ENCODE results near the gene CITED1. TPM values are rescaled to one million over a fixed set of nuclear protein-coding genes. Genes with fewer than 3 reads are reported as not detected.
A peak's percentile ranks its signal among the peaks of the same experiment; 100 is the strongest.
"Not testable (repeated sequence)": the region's sequence is repeated elsewhere in the genome, so short reads cannot be mapped to it uniquely, and the experiment has no call there.

CITED1 gene
- not detected for total RNA-seq

GRCh38 chrX:72305286-72306084 lies at the start of gene CITED1:
TSS of gene CITED1 (minus strand) at chrX:72305914. CDS start at chrX:72302869, 3,045 bp downstream.
- Mint-ChIP-seq H3K4me3 (peak within 1 kb of the TSS; percentile 77), H3K9me3 (no peaks in the 10 kb centered on the region), H3K27ac (no peak within 1 kb of the TSS), H3K4me1 (no peaks in the 10 kb centered on the region), H3K27me3 (peaks cover 37% of the 10 kb centered on the region), H3K36me3 (ENCODE audit: low read depth) (no peaks in the 10 kb centered on the region)
- ATAC-seq (replicated peaks), result peak; percentile 32

- no peaks in the 10 kb centered on the region for H3K27me3 Mint-ChIP-seq
- peaks cover 21% of the 10 kb centered on the region for H3K4me1 Mint-ChIP-seq
- H3K4me3 Mint-ChIP-seq, result no peak overlapping the region
- no peak overlapping the region for H3K27ac Mint-ChIP-seq
- no peak for ATAC-seq (replicated peaks)
- H3K36me3 Mint-ChIP-seq (ENCODE audit: low read depth), result peaks cover 30% of the 10 kb centered on the region
- no peaks in the 10 kb centered on the region for H3K9me3 Mint-ChIP-seq
Measured at GRCh38 chrX:72352786-72353185, 47.1 kb upstream of the CITED1 start.

- Mint-ChIP-seq H3K27me3 (no peaks in the 10 kb centered on the region), H3K4me3 (no peak overlapping the region), H3K9me3 (no peaks in the 10 kb centered on the region), H3K4me1 (peaks cover 21% of the 10 kb centered on the region), H3K36me3 (ENCODE audit: low read depth) (peaks cover 30% of the 10 kb centered on the region), H3K27ac (no peak overlapping the region)
- ATAC-seq (replicated peaks), result no peak
Measured at GRCh38 chrX:72351606-72352334, 46.1 kb upstream of the CITED1 start.

GRCh38 chrX:72349190-72349589 lies 43.5 kb upstream of the CITED1 start:
- peak overlapping the region; percentile 97 for H3K27ac Mint-ChIP-seq
- peaks cover 17% of the 10 kb centered on the region for H3K4me1 Mint-ChIP-seq
- no peaks in the 10 kb centered on the region for H3K9me3 Mint-ChIP-seq
- H3K27me3 Mint-ChIP-seq, result no peaks in the 10 kb centered on the region
- H3K36me3 Mint-ChIP-seq (ENCODE audit: low read depth), result peaks cover 30% of the 10 kb centered on the region
- peak; percentile 79 for ATAC-seq (replicated peaks)
- peak overlapping the region; percentile 81 for H3K4me3 Mint-ChIP-seq

- peak overlapping the region; percentile 81 for H3K4me3 Mint-ChIP-seq
- H3K36me3 Mint-ChIP-seq (ENCODE audit: low read depth), result peaks cover 30% of the 10 kb centered on the region
- H3K27me3 Mint-ChIP-seq, result no peaks in the 10 kb centered on the region
- peak overlapping the region; percentile 97 for H3K27ac Mint-ChIP-seq
- H3K9me3 Mint-ChIP-seq, result no peaks in the 10 kb centered on the region
- ATAC-seq (replicated peaks), result peak; percentile 95
- peaks cover 17% of the 10 kb centered on the region for H3K4me1 Mint-ChIP-seq
Measured at GRCh38 chrX:72348247-72348979, 42.7 kb upstream of the CITED1 start.

- Mint-ChIP-seq H3K27ac (no peak overlapping the region), H3K4me1 (peaks cover 17% of the 10 kb centered on the region), H3K4me3 (no peak overlapping the region), H3K27me3 (no peaks in the 10 kb centered on the region), H3K9me3 (no peaks in the 10 kb centered on the region), H3K36me3 (ENCODE audit: low read depth) (peaks cover 30% of the 10 kb centered on the region)
- ATAC-seq (replicated peaks), result no peak
Measured at GRCh38 chrX:72347366-72347765, 41.7 kb upstream of the CITED1 start.

GRCh38 chrX:72346302-72346949 lies 40.7 kb upstream of the CITED1 start:
- H3K4me1 Mint-ChIP-seq, result peaks cover 17% of the 10 kb centered on the region
- H3K9me3 Mint-ChIP-seq, result no peaks in the 10 kb centered on the region
- ATAC-seq (replicated peaks), result no peak
- no peaks in the 10 kb centered on the region for H3K27me3 Mint-ChIP-seq
- no peak overlapping the region for H3K27ac Mint-ChIP-seq
- H3K36me3 Mint-ChIP-seq (ENCODE audit: low read depth), result peaks cover 23% of the 10 kb centered on the region
- no peak overlapping the region for H3K4me3 Mint-ChIP-seq

GRCh38 chrX:72340626-72341025 lies 34.9 kb upstream of the CITED1 start:
- Mint-ChIP-seq H3K9me3 (no peaks in the 10 kb centered on the region), H3K4me1 (no peaks in the 10 kb centered on the region), H3K27ac (no peak overlapping the region), H3K27me3 (no peaks in the 10 kb centered on the region), H3K4me3 (no peak overlapping the region), H3K36me3 (ENCODE audit: low read depth) (peaks cover 7% of the 10 kb centered on the region)
- no peak for ATAC-seq (replicated peaks)

- Mint-ChIP-seq H3K4me1 (no peaks in the 10 kb centered on the region), H3K27me3 (no peaks in the 10 kb centered on the region), H3K27ac (no peak overlapping the region), H3K4me3 (no peak overlapping the region), H3K36me3 (ENCODE audit: low read depth) (peaks cover 7% of the 10 kb centered on the region), H3K9me3 (no peaks in the 10 kb centered on the region)
- ATAC-seq (replicated peaks), result no peak
Measured at GRCh38 chrX:72340041-72340440, 34.3 kb upstream of the CITED1 start.

GRCh38 chrX:72330131-72330530 lies 24.4 kb upstream of the CITED1 start:
- H3K27ac Mint-ChIP-seq, result no peak overlapping the region
- peaks cover 4% of the 10 kb centered on the region for H3K36me3 Mint-ChIP-seq (ENCODE audit: low read depth)
- H3K4me3 Mint-ChIP-seq, result no peak overlapping the region
- no peaks in the 10 kb centered on the region for H3K4me1 Mint-ChIP-seq
- H3K27me3 Mint-ChIP-seq, result no peaks in the 10 kb centered on the region
- ATAC-seq (replicated peaks), result no peak
- H3K9me3 Mint-ChIP-seq, result no peaks in the 10 kb centered on the region

GRCh38 chrX:72326605-72327300 lies 21.0 kb upstream of the CITED1 start:
- no peak overlapping the region for H3K27ac Mint-ChIP-seq
- no peaks in the 10 kb centered on the region for H3K4me1 Mint-ChIP-seq
- no peaks in the 10 kb centered on the region for H3K27me3 Mint-ChIP-seq
- H3K9me3 Mint-ChIP-seq, result no peaks in the 10 kb centered on the region
- no peak overlapping the region for H3K4me3 Mint-ChIP-seq
- peaks cover 4% of the 10 kb centered on the region for H3K36me3 Mint-ChIP-seq (ENCODE audit: low read depth)
- ATAC-seq (replicated peaks), result no peak

- H3K9me3 Mint-ChIP-seq; H3K36me3 Mint-ChIP-seq (ENCODE audit: low read depth); H3K4me1 Mint-ChIP-seq; H3K27me3 Mint-ChIP-seq; ATAC-seq (replicated peaks); H3K27ac Mint-ChIP-seq; H3K4me3 Mint-ChIP-seq: not testable (repeated sequence)
Measured at GRCh38 chrX:72319651-72320050, 13.9 kb upstream of the CITED1 start.

GRCh38 chrX:72317139-72317538 lies 11.4 kb upstream of the CITED1 start:
- Mint-ChIP-seq H3K27ac (no peak overlapping the region), H3K4me3 (no peak overlapping the region)

More at GRCh38 chrX:72317139-72317538, 11.4 kb upstream of the CITED1 start:
- H3K9me3 Mint-ChIP-seq, result no peaks in the 10 kb centered on the region
- no peaks in the 10 kb centered on the region for H3K4me1 Mint-ChIP-seq
- peaks cover 7% of the 10 kb centered on the region for H3K27me3 Mint-ChIP-seq
- ATAC-seq (replicated peaks), result no peak
- no peaks in the 10 kb centered on the region for H3K36me3 Mint-ChIP-seq (ENCODE audit: low read depth)

Measured in activated T-helper 17 cell treated with anti-CD3 and anti-CD28 coated beads, Interleukin-2, amount 50 U/mL, for 72 hours (primary cell).